ENCODE data around the gene ENDOV.

Gene ENDOV

DNA sequence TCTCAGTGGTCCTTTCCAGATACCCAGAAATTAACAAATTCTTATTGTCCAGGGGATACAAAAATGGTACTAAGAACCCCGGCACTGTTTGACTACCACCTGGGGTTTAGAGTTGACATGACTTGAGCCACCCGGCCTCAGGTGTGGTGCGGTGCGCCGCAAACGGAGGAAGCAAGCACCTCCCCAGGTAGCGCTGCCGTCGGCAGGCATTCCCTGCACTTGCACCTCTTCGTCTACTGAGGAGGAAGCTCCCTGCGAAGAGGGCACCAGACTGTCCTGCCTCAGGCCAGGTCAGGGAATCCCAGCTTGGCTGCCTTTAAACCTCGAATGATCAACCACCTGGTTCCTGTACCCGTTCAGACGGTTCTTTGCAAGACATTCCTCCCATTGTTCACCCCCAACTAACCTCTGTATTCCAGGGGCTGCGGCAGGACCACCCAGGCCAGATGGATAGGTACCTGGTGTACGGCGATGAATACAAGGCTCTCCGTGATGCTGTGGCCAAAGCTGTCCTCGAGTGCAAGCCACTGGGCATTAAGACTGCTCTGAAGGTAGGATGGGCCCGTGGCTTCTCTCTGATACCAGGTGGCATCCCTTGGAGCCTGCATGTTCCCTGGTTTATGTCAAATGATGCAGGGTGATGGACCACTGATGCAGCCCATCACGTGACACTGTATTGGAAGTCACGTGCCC is 40.8 kb upstream of the ENDOV start:
- no peak for DNase-seq (ENCODE audit: low read depth)
- TF ChIP-seq, protein P1, sequence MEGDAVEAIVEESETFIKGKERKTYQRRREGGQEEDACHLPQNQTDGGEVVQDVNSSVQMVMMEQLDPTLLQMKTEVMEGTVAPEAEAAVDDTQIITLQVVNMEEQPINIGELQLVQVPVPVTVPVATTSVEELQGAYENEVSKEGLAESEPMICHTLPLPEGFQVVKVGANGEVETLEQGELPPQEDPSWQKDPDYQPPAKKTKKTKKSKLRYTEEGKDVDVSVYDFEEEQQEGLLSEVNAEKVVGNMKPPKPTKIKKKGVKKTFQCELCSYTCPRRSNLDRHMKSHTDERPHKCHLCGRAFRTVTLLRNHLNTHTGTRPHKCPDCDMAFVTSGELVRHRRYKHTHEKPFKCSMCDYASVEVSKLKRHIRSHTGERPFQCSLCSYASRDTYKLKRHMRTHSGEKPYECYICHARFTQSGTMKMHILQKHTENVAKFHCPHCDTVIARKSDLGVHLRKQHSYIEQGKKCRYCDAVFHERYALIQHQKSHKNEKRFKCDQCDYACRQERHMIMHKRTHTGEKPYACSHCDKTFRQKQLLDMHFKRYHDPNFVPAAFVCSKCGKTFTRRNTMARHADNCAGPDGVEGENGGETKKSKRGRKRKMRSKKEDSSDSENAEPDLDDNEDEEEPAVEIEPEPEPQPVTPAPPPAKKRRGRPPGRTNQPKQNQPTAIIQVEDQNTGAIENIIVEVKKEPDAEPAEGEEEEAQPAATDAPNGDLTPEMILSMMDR (IDR thresholded peaks at IDR 0.05; ENCODE audit: insufficient read depth, low read depth, low read length, missing control alignments), result no peak
- no peak overlapping the region for H3K4me3 ChIP-seq (ENCODE audit: low read length)

GRCh38 chr17:80374732-80375585 is 40.0 kb upstream of the ENDOV start:
- DNase-seq (ENCODE audit: low read depth), result no peak
- no peak overlapping the region for H3K4me3 ChIP-seq (ENCODE audit: low read length)
- TF ChIP-seq, protein P1 (IDR thresholded peaks at IDR 0.05; ENCODE audit: insufficient read depth, low read depth, low read length, missing control alignments), result no peak

GRCh38 chr17:80376531-80376930 is 38.4 kb upstream of the ENDOV start:
- TF ChIP-seq, protein P1 (IDR thresholded peaks at IDR 0.05; ENCODE audit: insufficient read depth, low read depth, low read length, missing control alignments), result no peak
- no peak for DNase-seq (ENCODE audit: low read depth)
- H3K4me3 ChIP-seq (ENCODE audit: low read length), result no peak overlapping the region

GRCh38 chr17:80377798-80378197 is 37.2 kb upstream of the ENDOV start:
- H3K4me3 ChIP-seq (ENCODE audit: low read length), result no peak overlapping the region
- TF ChIP-seq, protein P1 (IDR thresholded peaks at IDR 0.05; ENCODE audit: insufficient read depth, low read depth, low read length, missing control alignments), result no peak
- DNase-seq (ENCODE audit: low read depth), result no peak

DNA sequence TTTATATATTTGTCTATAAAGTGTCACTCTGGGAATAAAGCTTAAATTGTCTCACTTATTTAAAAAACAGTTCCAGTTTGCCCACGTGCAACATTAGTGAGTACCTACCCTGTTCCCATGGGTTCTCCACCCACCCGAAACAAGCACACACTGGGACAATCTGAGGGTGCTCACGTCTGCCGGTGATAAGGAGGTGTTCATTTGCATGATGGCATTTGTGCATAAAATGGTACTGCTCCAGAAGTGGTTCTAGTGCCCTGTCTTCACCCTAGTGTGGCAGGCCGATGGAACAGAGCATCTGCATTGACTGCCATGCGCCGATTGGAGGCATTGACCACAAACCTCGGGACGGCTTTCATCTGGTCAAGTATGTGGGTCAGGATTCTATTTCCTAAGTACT is 35.6 kb upstream of the ENDOV start:
- no peak for DNase-seq (ENCODE audit: low read depth)
- TF ChIP-seq, protein P1 (IDR thresholded peaks at IDR 0.05; ENCODE audit: insufficient read depth, low read depth, low read length, missing control alignments), result no peak
- no peak overlapping the region for H3K4me3 ChIP-seq (ENCODE audit: low read length)

DNA sequence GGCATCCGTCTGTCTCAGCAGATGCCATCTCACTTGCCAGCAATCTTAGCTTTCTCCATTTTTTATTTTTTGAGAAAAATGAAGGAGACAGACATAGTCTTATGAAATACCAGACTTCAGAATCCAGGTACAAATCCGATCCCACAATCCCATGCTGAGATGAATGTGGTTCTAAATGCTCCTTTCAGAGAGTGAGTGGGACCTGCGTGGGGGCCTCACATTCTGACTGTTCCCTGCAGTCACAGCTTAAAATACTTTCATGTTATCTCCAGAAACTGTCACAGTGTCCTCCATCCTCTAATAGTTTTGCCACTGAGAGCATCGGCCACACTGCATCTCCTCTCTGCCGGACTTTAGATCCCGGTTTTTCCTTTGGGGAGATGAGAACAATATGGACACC is 34.9 kb upstream of the ENDOV start:
- DNase-seq (ENCODE audit: low read depth), result no peak
- no peak overlapping the region for H3K4me3 ChIP-seq (ENCODE audit: low read length)
- TF ChIP-seq, protein P1 (IDR thresholded peaks at IDR 0.05; ENCODE audit: insufficient read depth, low read depth, low read length, missing control alignments), result no peak
